ENCODE measurements around the gene FN1.

Gene FN1

DNA sequence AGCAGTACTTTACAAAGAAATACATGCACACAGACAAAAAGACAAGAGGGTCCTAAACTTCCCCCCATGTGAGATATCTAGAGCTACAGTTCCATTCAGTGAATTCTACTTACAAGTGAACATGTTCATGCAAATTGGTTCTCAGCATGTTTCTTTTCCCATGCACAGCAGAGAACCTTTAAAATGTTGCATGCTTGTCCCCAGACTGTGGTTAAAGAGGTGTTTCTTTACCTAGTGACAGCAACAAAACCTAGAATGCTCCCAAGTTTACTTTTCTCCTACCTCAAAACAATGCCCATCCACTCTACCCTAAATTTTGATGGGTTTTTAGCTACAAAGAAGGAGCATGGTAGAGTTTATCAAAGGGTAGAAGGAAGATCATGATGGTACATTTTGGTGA, 43.7 kb downstream of the FN1 start:
- TF ChIP-seq, protein P1, sequence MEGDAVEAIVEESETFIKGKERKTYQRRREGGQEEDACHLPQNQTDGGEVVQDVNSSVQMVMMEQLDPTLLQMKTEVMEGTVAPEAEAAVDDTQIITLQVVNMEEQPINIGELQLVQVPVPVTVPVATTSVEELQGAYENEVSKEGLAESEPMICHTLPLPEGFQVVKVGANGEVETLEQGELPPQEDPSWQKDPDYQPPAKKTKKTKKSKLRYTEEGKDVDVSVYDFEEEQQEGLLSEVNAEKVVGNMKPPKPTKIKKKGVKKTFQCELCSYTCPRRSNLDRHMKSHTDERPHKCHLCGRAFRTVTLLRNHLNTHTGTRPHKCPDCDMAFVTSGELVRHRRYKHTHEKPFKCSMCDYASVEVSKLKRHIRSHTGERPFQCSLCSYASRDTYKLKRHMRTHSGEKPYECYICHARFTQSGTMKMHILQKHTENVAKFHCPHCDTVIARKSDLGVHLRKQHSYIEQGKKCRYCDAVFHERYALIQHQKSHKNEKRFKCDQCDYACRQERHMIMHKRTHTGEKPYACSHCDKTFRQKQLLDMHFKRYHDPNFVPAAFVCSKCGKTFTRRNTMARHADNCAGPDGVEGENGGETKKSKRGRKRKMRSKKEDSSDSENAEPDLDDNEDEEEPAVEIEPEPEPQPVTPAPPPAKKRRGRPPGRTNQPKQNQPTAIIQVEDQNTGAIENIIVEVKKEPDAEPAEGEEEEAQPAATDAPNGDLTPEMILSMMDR (IDR thresholded peaks at IDR 0.05; ENCODE audit: insufficient read depth, low read depth, low read length, missing control alignments), result no peak
- no peak for DNase-seq (ENCODE audit: low read depth)
- H3K4me3 ChIP-seq (ENCODE audit: low read length), result no peak overlapping the region

GRCh38 chr2:215391531-215391930, 44.3 kb downstream of the FN1 start:
- DNase-seq (ENCODE audit: low read depth), result peak; percentile 44
- H3K4me3 ChIP-seq (ENCODE audit: low read length), result no peak overlapping the region
- TF ChIP-seq, protein P1 (IDR thresholded peaks at IDR 0.05; ENCODE audit: insufficient read depth, low read depth, low read length, missing control alignments), result no peak

- TF ChIP-seq, protein P1 (IDR thresholded peaks at IDR 0.05; ENCODE audit: insufficient read depth, low read depth, low read length, missing control alignments), result no peak
- DNase-seq (ENCODE audit: low read depth), result no peak
- H3K4me3 ChIP-seq (ENCODE audit: low read length), result no peak overlapping the region
These were observed 45.3 kb downstream of the FN1 start for GRCh38 chr2:215390550-215390913.

GRCh38 chr2:215388002-215388728, 47.7 kb downstream of the FN1 start:
- H3K4me3 ChIP-seq (ENCODE audit: low read length), result no peak overlapping the region
- no peak for DNase-seq (ENCODE audit: low read depth)
- TF ChIP-seq, protein P1 (IDR thresholded peaks at IDR 0.05; ENCODE audit: insufficient read depth, low read depth, low read length, missing control alignments), result no peak

DNA sequence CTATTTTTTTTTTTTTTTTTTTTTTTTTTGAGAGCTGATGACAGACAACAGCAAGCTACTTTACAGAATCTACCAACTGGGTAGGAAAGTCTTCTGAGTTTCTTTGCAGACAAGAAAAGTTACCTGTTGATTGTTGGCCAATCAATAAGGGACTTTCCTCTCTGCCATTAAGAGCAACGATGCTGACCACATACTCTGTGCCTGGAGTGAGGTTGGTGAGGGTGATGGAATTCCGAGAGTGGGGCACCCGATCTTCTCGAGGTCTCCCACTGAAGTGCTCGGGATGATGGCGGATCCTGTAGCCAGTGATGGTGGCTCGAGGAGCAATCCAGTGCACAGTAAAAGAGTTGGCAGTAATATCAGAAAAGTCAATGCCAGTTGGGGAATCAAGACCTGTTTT, 49.3 kb downstream of the FN1 start:
- DNase-seq (ENCODE audit: low read depth), result no peak
- H3K4me3 ChIP-seq (ENCODE audit: low read length), result no peak overlapping the region
- TF ChIP-seq, protein P1 (IDR thresholded peaks at IDR 0.05; ENCODE audit: insufficient read depth, low read depth, low read length, missing control alignments), result no peak

DNA sequence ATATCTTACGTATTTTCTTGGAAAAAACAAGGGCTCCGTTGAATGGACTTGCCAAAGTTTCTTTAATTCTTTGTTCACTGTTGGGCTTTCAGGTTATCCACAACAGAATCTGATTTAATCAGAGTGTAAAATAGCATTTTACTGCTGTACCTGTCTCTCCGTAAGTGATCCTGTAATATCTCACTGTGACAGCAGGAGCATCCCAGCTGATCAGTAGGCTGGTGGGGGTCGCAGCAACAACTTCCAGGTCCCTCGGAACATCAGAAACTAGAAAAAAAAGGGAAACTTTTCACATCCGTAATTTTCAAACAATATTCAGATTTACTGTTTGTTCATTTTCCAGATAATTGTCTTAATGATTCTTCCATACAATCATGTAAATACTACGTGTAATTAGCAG, 51.2 kb downstream of the FN1 start:
- H3K4me3 ChIP-seq (ENCODE audit: low read length), result no peak overlapping the region
- TF ChIP-seq, protein P1 (IDR thresholded peaks at IDR 0.05; ENCODE audit: insufficient read depth, low read depth, low read length, missing control alignments), result no peak
- no peak for DNase-seq (ENCODE audit: low read depth)

- TF ChIP-seq, protein P1 (IDR thresholded peaks at IDR 0.05; ENCODE audit: insufficient read depth, low read depth, low read length, missing control alignments), result no peak
- DNase-seq (ENCODE audit: low read depth), result no peak
- no peak overlapping the region for H3K4me3 ChIP-seq (ENCODE audit: low read length)
These were observed 52.1 kb downstream of the FN1 start for GRCh38 chr2:215383652-215384279.

Data from epithelial cell of esophagus (primary cell).